Thyroid gland (tissue), 4 donors: Measurements from ENCODE around the gene NGLY1. TPM values are rescaled to one million over a fixed set of nuclear protein-coding genes. Genes with fewer than 3 reads are reported as not detected.

Experiments used
- DNase-seq, 2 donors: peaks; one replicate each; pipeline ENCODE4 v3.0.0-alpha.2; 2019
- H3K27ac ChIP-seq, 3 donors: fragments of 200-600 bp; sonication (generic); 1 replicate in 2 of 3; 2 replicates in 1 of 3; pipeline ENCODE4 v1.5.1; 2016 to 2019; ENCODE audit warnings: mild to moderate bottlenecking in 1 of 3, moderate library complexity in 1 of 3
- H3K27me3 ChIP-seq: fragments of 200-600 bp; sonication (generic); one replicate; pipeline ENCODE4 v1.5.1; 2019
- H3K36me3 ChIP-seq, 2 donors: fragments of 200-600 bp; sonication (generic); one replicate each; pipeline ENCODE4 v1.5.1; 2016 to 2019
- H3K4me1 ChIP-seq, 2 donors: fragments of 200-600 bp; sonication (generic); one replicate each; pipeline ENCODE4 v1.5.1; 2017 to 2019
- H3K4me3 ChIP-seq, 3 donors: fragments of 200-600 bp; sonication (generic); replicated peaks in 1 of 3; 1 replicate in 2 of 3; 2 replicates in 1 of 3; pipeline ENCODE4 v1.5.1; 2016; ENCODE audit warnings: mild to moderate bottlenecking in 1 of 3
- H3K9me3 ChIP-seq: fragments of 200-600 bp; sonication (generic); one replicate; pipeline ENCODE4 v1.5.1; 2017
- POLR2A ChIP-seq, 2 donors: fragments of 450-650 bp; IDR thresholded peaks; one replicate each; pipeline ENCODE4 v1.6.1; 2017; ENCODE audit warnings: antibody characterized with exemption in 2 of 2, mild to moderate bottlenecking in 2 of 2, moderate library complexity in 1 of 2
- WGBS, 2 donors: methylation state at CpG; one replicate each; pipeline ENCODE4 v1.1.5; 2017; 5-methylcytosine and 5-hydroxymethylcytosine counted together
- intact Hi-C: fragments of 100-400 bp; cut with DNase I; formaldehyde crosslinking; loops from one replicate; pipeline ENCODE4 v1.15.1; 2023
- total RNA-seq, 4 donors: library from RNA; depleted of rRNA; stranded (reverse); fragments of >200 nt; gene quantifications; one replicate each; pipeline ENCODE4 v1.2.3, GENCODE V29; 2016
- TF ChIP-seq, protein P1 (sequence below), 6 experiments: fragments of 200-600 bp in 3 of 6; fragments of 450-650 bp in 3 of 6; sonication (generic) in 3 of 6; IDR thresholded peaks; one replicate each; pipeline ENCODE4 v1.5.1; 2016 to 2019; ENCODE audit warnings: antibody characterized with exemption in 6 of 6, mild to moderate bottlenecking in 2 of 6, inconsistent platforms in 1 of 6, moderate library complexity in 1 of 6

NGLY1 gene, protein sequence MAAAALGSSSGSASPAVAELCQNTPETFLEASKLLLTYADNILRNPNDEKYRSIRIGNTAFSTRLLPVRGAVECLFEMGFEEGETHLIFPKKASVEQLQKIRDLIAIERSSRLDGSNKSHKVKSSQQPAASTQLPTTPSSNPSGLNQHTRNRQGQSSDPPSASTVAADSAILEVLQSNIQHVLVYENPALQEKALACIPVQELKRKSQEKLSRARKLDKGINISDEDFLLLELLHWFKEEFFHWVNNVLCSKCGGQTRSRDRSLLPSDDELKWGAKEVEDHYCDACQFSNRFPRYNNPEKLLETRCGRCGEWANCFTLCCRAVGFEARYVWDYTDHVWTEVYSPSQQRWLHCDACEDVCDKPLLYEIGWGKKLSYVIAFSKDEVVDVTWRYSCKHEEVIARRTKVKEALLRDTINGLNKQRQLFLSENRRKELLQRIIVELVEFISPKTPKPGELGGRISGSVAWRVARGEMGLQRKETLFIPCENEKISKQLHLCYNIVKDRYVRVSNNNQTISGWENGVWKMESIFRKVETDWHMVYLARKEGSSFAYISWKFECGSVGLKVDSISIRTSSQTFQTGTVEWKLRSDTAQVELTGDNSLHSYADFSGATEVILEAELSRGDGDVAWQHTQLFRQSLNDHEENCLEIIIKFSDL
- total RNA-seq = 10 to 100 TPM; 31.6 to 47.3 (median 38.7) TPM

DNA sequence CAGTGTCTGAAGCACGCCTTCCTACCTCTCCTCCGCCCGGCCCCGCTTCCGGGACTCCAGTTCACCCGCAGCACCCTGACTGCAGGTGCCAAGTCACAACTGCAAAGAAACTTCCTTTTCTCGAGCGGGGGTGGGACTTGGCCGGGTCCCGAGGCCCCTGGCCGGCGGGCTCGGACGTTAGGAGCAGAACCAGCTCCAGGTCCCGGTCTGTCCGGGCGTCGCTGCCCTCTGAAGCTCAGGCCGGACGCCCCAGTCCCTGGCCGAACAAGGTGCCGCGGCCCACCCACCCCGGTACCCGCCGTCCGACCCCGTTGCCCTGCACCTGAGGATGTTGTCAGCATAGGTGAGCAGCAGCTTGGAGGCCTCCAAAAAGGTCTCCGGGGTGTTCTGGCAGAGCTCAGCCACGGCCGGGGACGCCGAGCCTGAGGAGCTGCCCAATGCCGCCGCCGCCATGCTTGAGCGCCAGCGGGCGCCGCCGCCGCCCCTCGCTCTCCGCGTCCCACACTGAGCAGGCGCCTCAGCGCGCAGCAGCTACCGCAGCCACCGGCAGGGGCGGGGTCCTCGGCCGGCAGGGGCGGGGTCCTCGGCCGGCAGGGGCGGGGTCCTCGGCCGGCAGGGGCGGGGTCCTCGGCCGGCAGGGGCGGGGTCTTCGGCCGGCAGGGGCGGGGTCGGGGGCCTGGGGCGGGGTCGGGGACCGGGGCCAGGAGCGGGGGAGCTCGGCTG, at the start of gene NGLY1:
TSS of gene NGLY1 (minus strand) at position 506 of the 723 bp plus-strand sequence. CDS start at position 453, 53 bp downstream.
- intact Hi-C loops = no loop called here
- peak; percentile 88 to 89 for DNase-seq
- H3K27me3 ChIP-seq = no peaks in the 10 kb centered on the region
- peak; percentile 47 to 93 for TF ChIP-seq POLR2A (IDR thresholded peaks at IDR 0.05)
- TF ChIP-seq, protein P1, sequence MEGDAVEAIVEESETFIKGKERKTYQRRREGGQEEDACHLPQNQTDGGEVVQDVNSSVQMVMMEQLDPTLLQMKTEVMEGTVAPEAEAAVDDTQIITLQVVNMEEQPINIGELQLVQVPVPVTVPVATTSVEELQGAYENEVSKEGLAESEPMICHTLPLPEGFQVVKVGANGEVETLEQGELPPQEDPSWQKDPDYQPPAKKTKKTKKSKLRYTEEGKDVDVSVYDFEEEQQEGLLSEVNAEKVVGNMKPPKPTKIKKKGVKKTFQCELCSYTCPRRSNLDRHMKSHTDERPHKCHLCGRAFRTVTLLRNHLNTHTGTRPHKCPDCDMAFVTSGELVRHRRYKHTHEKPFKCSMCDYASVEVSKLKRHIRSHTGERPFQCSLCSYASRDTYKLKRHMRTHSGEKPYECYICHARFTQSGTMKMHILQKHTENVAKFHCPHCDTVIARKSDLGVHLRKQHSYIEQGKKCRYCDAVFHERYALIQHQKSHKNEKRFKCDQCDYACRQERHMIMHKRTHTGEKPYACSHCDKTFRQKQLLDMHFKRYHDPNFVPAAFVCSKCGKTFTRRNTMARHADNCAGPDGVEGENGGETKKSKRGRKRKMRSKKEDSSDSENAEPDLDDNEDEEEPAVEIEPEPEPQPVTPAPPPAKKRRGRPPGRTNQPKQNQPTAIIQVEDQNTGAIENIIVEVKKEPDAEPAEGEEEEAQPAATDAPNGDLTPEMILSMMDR (IDR thresholded peaks at IDR 0.05) = peak in 3 of 6 experiments; percentile 14 to 42 (median 24)
- H3K4me3 ChIP-seq = peak within 1 kb of the TSS; percentile 48 to 87 (median 83)
- H3K9me3 ChIP-seq = no peaks in the 10 kb centered on the region
- H3K27ac ChIP-seq = peak within 1 kb of the TSS; percentile 64 to 93 (median 90)
- no peaks in the 10 kb centered on the region for H3K36me3 ChIP-seq
- H3K4me1 ChIP-seq = peaks cover 10 to 18% of the 10 kb centered on the region in 2 donors
- WGBS, 2 donors = 0% methylated on average over 6 to 9 of the region's 72 CpGs

DNA sequence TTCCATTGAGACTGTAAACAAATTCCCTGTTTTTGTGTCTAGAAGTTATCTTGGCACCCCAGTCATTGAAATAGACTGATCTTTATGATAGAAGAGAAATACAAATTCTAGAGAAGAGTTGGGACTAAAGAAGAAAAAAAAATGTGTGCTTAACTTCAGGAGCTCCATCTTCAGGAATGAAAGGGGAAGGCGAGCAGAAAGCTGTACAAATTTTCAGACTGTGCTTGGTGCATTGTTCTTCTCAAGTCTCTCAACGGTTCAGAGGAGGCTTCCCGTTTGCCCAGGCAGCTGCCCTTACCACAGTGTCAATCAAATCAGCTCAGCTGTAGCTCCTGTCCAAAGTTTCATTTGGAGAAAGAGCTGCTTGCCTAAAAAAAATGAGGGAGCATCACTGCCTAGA, 48.3 kb upstream of the NGLY1 start:
- H3K4me1 ChIP-seq = no peaks in the 10 kb centered on the region
- peak in 1 of 2 donors; percentile 13 for DNase-seq
- H3K36me3 ChIP-seq = no peaks in the 10 kb centered on the region
- no peak for TF ChIP-seq POLR2A (IDR thresholded peaks at IDR 0.05)
- TF ChIP-seq, protein P1 (IDR thresholded peaks at IDR 0.05) = peak in 1 of 6 experiments; percentile 22
- WGBS, 2 donors = 13 to 17% methylated on average over 3 of the region's 3 CpGs
- H3K27me3 ChIP-seq = no peaks in the 10 kb centered on the region
- H3K9me3 ChIP-seq = no peaks in the 10 kb centered on the region
- no peak overlapping the region for H3K4me3 ChIP-seq
- H3K27ac ChIP-seq = no peak overlapping the region
- intact Hi-C loops = no loop called here

DNA sequence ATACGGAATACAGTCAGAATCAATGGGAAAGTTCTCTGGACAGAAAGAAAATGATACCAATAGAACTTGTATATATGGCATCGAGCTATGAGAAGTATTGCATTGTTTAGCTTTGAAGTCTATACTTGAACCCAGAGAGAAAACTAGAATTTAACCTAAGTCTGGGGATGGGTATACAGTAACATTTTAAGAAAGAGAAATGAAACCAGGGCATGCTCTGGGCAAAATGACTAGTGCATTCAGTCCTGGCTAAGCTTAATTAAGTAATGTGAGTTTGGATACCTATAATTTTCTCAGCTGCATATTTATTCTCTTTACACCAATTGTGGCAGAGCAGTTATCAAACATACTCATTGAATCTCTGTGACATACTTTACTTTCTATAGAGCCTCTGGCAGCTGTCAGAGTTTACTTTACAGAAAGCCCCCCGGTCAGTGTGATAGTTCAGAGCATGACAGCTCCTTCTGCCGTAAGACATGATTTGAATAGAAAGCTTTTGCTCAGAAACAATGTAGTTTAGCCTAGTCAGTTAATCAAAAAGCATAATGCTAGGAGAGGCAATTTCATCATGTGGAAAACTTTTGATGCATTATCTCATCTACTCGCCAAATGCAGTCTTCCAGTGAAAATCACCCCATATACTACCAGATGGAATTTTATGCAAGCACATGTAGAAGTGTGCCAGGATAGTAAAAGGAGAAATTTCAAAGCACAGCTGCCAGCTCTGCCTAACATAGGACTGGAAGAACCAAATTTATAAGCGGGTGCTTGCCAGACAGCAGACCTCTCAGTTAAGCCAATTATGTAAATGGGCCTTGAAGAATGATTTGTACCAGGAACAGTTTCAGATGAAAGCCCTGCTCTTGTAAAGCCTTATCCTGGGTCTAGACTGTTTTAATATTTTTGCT, 47.4 kb upstream of the NGLY1 start:
- TF ChIP-seq POLR2A (IDR thresholded peaks at IDR 0.05) = no peak
- TF ChIP-seq, protein P1 (IDR thresholded peaks at IDR 0.05) = no peak
- intact Hi-C loops = no loop called here
- Histone ChIP-seq H3K4me1 (no peaks in the 10 kb centered on the region), H3K36me3 (no peaks in the 10 kb centered on the region), H3K9me3 (no peaks in the 10 kb centered on the region), H3K27me3 (no peaks in the 10 kb centered on the region), H3K27ac (no peak overlapping the region), H3K4me3 (no peak overlapping the region)
- DNase-seq = no peak
- WGBS, 2 donors = 86 to 87% methylated on average over 6 of the region's 6 CpGs

DNA sequence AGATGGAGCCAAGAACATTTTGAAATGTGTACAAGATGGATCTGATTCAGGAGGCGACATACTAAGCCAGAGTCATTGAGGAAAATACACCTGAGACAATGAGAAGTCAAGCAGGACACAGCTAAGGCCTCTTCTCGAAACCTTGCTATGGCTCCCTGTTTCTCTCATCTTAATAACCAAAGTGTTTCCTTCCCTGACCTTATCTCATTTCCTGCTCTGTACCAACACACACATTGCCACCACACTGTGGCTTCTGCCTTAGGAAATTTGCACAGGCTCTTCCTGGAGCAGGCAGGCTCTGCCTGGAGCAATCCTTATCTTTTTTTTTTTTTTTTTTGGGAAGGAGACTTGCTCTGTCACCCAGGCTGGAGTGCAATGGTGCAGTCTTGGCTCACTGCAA, 43.3 kb upstream of the NGLY1 start:
- no peaks in the 10 kb centered on the region for H3K36me3 ChIP-seq
- H3K27me3 ChIP-seq = no peaks in the 10 kb centered on the region
- intact Hi-C loops = no loop called here
- no peaks in the 10 kb centered on the region for H3K4me1 ChIP-seq
- WGBS, 2 donors = 89 to 91% methylated on average over 2 of the region's 2 CpGs
- H3K27ac ChIP-seq = no peak overlapping the region
- no peak overlapping the region for H3K4me3 ChIP-seq
- no peaks in the 10 kb centered on the region for H3K9me3 ChIP-seq
- DNase-seq = no peak
- no peak for TF ChIP-seq POLR2A (IDR thresholded peaks at IDR 0.05)
- TF ChIP-seq, protein P1 (IDR thresholded peaks at IDR 0.05) = no peak
